Hypothalamus (tissue), 51 donors: ENCODE results near the gene TNFRSF14.
"Not testable (repeated sequence)": the region's sequence is repeated elsewhere in the genome, so short reads cannot be mapped to it uniquely, and the experiment has no call there.

Source experiments
- DNase-seq, 51 donors: peaks; one replicate each; lab custom pipeline; 2025; lab: John Stamatoyannopoulos, UW

TNFRSF14 gene

GRCh38 chr1:2537784-2538115 lies 18.4 kb upstream of the TNFRSF14 start:
- no peak for DNase-seq

GRCh38 chr1:2538376-2538775 lies 17.8 kb upstream of the TNFRSF14 start:
- no peak for DNase-seq

GRCh38 chr1:2538872-2539271 lies 17.3 kb upstream of the TNFRSF14 start:
- DNase-seq, result no peak

- no peak for DNase-seq
Observed at GRCh38 chr1:2539312-2539907, 16.8 kb upstream of the TNFRSF14 start.

GRCh38 chr1:2540816-2541492 lies 15.2 kb upstream of the TNFRSF14 start:
- DNase-seq, result peak in 12 of 51 donors; percentile 14 to 46 (median 30)

- DNase-seq, result no peak
Observed at GRCh38 chr1:2541619-2542245, 14.4 kb upstream of the TNFRSF14 start.

DNA sequence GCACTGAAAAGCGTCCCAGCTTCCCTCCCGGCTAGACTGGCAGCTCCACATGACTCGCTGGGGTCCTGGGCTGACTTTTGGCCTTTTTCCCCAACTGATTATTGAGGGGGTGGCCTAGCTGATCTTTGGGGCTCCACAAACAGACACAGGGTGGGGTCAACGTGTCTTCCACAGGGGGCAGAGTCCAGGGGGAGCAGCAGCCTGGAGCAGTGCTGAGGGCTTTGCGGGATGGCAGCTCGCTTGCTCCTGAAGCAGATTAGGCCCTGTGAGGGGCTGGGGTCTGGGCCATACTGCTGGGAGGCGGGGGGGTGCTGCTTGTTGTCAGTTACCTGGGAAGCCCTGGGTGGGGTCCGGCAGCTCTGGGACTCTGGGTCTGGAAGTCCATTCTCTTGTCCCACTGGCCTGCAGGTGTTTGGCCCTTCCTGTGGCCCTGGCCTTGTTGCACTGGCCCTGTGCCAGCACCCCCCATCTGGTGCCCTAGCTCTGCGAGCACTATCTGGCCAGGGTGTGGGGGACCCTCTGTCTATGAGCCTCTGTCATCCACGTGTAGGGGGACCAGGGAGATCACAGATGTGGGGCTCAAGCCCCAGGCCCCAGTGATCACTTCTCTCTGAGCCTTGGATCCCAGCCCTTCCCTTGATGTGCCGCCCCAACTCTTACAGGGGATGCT lies 13.8 kb upstream of the TNFRSF14 start:
- no peak for DNase-seq

DNA sequence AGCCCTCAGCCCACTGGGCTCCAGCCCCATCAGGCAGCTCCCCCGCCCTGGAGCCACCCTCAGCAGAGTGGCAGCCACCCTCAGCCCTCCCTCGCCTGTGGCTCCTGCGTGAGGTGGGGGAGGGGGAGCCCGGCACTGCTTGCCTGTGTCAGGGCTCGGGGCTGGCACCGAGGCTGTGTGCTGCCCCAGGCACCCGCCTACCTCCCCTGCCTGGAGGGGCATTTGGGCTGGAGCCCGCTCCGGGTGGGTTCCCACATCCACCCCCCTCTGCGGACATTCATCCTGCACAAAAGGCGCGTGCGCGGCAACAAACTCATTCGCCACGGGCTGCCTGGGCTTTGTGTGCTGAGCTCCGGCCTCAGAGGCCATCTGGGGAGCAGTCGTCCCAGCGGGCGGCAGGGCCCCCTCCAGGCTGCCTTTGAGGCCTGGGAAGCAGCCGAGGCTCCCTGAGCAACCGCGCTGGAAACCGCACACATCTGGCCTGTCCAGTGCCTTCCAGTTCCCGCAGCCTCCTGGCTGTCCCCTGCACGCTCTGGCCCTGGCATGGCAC lies 12.6 kb upstream of the TNFRSF14 start:
- DNase-seq, result peak in 41 of 51 donors; percentile 19 to 85 (median 66)

DNA sequence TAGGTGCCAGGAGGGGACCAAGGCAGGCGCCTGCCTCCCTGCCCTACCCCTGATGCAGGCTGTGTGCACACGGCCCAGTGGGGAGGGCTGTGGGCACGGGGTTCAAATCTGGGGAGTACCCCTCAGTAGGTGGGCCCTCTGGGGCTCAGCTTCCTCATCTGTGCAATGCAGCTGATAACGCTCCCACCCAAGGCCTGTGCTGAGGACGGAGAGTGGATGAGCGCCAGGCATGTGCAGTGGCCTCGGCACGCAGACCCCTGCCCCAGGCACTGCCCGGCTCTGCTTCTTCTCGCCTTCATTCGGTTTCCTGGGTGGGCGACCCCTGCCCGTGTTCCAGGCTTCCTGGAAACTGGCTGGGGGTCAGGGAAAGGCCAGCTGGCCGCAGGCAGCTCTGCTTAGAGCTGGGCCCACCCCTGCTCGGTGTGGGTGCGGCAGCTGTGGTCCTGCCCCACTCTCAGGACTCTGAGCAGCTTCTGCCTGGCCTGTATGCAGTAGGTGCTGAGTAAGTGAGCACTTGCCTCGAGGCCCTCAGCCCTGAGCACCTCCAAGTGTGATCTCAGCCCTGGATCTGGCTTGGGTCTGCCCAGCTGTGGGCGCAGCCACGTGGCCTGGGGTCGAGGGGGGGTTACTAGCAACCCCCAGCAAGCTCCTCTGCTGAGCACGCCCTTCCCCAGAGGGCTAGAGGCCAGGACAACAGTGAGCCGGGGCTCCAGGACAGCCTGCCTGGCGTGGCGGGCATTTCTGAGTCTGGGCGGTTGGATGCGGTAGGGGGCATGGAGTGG lies 11.9 kb upstream of the TNFRSF14 start:
- peak in 16 of 51 donors; percentile 26 to 66 (median 44) for DNase-seq

DNA sequence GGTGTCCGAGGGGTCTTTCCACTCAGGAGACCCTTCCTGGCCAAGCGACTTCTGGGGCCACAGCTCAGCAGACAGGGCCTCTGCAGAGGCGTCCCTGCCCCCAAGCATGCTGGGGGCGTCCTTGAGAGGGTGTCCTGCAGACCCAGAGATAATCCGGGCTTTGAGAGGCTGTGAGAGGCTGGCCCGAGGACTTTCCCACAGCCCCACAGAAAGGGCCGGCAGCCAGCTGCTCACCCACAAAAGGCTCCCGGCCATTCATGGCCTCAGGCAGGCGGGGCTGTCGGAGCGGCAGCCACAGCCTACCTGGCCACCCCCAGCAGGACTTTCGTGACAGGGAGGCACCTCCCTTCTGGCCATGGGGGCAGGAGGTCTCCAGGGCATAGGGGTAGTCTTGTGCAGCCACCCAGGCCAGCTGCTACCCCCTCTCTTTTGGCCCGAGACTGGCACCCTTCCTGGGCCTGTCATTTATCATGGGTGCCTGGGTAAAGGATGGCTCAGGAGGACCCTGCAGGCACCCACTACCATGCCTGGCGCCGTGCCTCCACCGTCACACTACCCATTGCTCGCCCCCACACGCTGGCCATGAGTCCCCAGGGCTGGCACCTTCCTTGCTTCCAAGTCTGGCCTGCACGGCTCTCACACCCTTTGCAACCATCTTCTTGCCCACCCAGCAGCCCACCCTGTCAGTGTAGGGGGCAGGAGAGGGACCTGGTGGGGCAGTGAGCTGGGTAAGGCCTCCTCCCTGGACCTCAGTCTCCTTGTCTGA lies 11.1 kb upstream of the TNFRSF14 start:
- DNase-seq, result peak in 25 of 51 donors; percentile 29 to 66 (median 44)

DNA sequence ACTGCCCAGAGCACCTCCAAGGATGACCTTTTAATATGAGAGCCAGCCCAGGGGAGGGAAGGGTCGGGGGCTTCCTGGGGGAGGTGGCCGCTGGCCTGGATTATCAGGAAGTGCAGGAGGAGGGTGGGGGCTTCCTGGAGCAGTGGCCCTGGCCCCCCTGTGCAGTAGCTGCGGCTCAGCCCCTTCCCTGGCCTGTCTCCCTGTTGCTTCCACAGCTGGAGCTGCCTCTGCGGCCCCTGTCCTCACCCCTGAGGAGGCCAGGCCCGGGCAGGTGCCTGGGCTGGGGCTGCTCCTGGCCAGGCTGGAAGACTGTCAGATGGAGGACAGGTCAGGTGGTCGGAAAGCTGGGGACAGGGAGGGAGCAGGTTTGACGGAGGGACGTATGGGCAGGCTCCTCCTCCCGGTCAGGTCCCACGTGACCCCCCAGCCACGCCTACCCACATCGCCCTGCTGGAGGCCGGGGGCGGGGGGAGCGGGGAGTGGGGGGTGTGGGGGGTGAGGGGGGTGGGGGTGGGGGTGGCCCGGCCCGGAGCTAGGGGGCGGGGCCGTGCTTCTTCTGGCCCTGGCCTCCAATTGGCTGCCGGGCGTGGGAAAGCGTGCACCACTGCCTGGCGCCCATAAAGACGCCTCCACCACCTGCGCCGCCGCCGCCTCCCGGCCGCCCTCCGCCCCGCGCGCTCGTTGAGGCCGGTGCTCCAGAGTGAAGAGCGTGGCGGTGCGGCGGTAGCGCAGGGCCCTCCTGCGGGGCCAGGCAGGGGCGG lies 10.2 kb upstream of the TNFRSF14 start:
- DNase-seq, result peak in 47 of 51 donors; percentile 26 to 91 (median 74)

GRCh38 chr1:2546515-2547209 lies 9.5 kb upstream of the TNFRSF14 start:
- DNase-seq, result peak in 33 of 51 donors; percentile 16 to 72 (median 53)

GRCh38 chr1:2547210-2548067 lies 8.7 kb upstream of the TNFRSF14 start:
- peak in 2 of 51 donors; percentile 49 to 74 for DNase-seq

- DNase-seq, result peak in 49 of 51 donors; percentile 25 to 87 (median 69)
Observed at GRCh38 chr1:2548068-2548589, 8.0 kb upstream of the TNFRSF14 start.

- not testable (repeated sequence) for DNase-seq
Observed at GRCh38 chr1:2549367-2550029, 6.7 kb upstream of the TNFRSF14 start.

GRCh38 chr1:2550309-2550861 lies 5.8 kb upstream of the TNFRSF14 start:
- not testable (repeated sequence) for DNase-seq
